Measurements from ENCODE around the gene ADAMTS2. TPM values are rescaled to one million over a fixed set of nuclear protein-coding genes. Genes with fewer than 3 reads are reported as not detected.

The ADAMTS2 gene
- total and polyA plus RNA-seq, 2 donors = 22.8 to 80.9 TPM

DNA sequence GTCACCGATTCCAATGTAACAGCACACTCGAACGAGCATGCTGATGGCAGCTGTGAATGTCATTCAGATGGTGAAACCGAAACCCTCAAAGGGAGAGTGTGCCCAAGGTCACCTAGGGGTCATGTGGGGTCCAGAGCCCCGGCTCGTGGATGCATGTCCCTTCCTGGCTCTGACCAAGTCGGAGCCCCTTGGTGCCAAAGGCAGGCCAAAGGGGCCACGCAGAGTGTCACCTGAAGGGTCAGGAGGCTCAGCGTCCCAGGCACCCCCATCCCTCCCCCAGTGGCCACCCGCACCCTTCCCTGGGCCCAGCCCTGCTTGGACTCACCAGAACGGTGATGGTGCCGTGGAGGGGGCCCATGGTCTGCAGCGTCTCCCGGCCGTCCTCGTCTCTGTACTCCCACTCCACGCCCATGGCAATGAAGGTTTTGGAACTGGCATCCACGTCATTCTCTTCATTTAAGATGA, 215.6 kb downstream of the ADAMTS2 start:
- no peak overlapping the region for H3K27ac ChIP-seq (ENCODE audit: low read depth)
- 85% methylated on average over 18 of the region's 18 CpGs for WGBS
- H3K4me1 ChIP-seq (ENCODE audit: insufficient read depth) = no peaks in the 10 kb centered on the region
- no peak overlapping the region for H3K4me3 ChIP-seq (ENCODE audit: low read depth, low read length)
- DNase-seq (ENCODE audit: extremely low spot score) = no peak
- peaks cover 2% of the 10 kb centered on the region for H3K36me3 ChIP-seq (ENCODE audit: insufficient read depth)

GRCh38 chr5:179128976-179129375, 216.3 kb downstream of the ADAMTS2 start:
- Histone ChIP-seq H3K4me3 (ENCODE audit: low read depth, low read length) (no peak overlapping the region), H3K4me1 (ENCODE audit: insufficient read depth) (no peaks in the 10 kb centered on the region), H3K27ac (ENCODE audit: low read depth) (no peak overlapping the region), H3K36me3 (ENCODE audit: insufficient read depth) (peaks cover 2% of the 10 kb centered on the region)
- WGBS = 90% methylated on average over 14 of the region's 14 CpGs
- no peak for DNase-seq (ENCODE audit: extremely low spot score)

DNA sequence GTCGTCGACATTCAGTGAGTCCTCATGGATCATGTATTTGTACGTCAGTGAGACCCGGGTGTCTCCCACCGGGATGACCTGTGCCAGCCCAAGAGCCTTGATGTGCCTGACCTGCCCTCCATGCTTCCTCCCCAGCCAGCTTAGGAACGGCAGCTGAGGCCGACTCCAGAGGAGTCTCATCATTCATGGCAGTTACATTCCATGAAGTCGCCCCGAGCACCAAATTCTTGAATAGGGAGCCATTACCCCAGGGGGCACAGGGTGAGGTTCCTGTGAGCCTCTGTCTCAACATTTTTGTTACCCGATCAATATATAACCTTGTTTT, 217.3 kb downstream of the ADAMTS2 start:
- peaks cover 2% of the 10 kb centered on the region for H3K36me3 ChIP-seq (ENCODE audit: insufficient read depth)
- WGBS = 93% methylated on average over 10 of the region's 10 CpGs
- H3K4me3 ChIP-seq (ENCODE audit: low read depth, low read length) = no peak overlapping the region
- no peak for DNase-seq (ENCODE audit: extremely low spot score)
- no peak overlapping the region for H3K27ac ChIP-seq (ENCODE audit: low read depth)
- no peaks in the 10 kb centered on the region for H3K4me1 ChIP-seq (ENCODE audit: insufficient read depth)

DNA sequence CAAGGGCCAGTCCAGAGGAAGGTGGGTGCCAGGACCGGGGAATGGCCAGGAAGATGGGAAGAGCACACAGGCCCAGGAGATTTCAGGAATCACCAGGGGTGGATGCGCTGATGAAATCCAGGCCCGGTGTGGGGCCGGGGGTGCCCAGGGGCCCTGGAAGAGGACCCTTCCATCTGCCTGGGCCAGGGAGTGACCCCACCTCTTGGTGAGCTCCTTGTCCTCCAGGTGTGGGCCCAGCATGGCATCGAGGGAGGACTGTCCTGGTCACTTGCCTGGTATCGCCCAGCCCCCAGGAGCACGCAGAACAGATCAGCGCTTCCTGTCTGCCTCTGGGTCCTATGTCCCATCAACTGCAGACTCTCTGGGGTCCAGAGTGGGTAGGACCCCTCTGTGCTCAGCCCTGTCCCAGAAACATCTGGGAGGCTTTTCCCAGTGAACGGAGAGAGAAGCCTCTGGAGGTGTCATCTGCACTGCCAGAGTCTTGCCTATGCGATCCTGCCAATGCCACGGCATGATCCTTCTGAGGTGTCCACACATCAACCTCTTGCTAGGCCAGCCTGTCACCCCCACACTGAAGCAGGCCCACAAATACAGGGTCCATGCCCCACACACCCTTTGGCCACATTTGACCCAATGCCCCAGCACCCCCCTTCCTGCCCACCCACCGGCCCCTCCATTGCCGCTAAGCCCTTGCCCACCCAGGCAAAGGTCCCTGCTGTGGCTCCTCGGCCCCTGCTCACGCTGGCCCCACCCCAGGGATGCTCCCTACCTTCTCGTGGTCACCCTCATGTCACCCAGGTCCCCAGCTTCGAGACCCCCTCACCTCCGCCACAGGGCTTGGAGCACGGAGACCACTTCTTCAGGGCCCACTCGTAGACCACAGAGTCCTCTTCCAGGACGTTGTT, 217.9 kb downstream of the ADAMTS2 start:
- DNase-seq (ENCODE audit: extremely low spot score) = no peak
- Histone ChIP-seq H3K4me3 (ENCODE audit: low read depth, low read length) (no peak overlapping the region), H3K36me3 (ENCODE audit: insufficient read depth) (peaks cover 2% of the 10 kb centered on the region), H3K4me1 (ENCODE audit: insufficient read depth) (no peaks in the 10 kb centered on the region), H3K27ac (ENCODE audit: low read depth) (no peak overlapping the region)
- 93% methylated on average over 21 of the region's 21 CpGs for WGBS

GRCh38 chr5:179126506-179126991, 218.7 kb downstream of the ADAMTS2 start:
- Histone ChIP-seq H3K27ac (ENCODE audit: low read depth) (no peak overlapping the region), H3K36me3 (ENCODE audit: insufficient read depth) (peaks cover 2% of the 10 kb centered on the region), H3K4me1 (ENCODE audit: insufficient read depth) (no peaks in the 10 kb centered on the region), H3K4me3 (ENCODE audit: low read depth, low read length) (no peak overlapping the region)
- WGBS = 89% methylated on average over 14 of the region's 14 CpGs
- no peak for DNase-seq (ENCODE audit: extremely low spot score)

DNA sequence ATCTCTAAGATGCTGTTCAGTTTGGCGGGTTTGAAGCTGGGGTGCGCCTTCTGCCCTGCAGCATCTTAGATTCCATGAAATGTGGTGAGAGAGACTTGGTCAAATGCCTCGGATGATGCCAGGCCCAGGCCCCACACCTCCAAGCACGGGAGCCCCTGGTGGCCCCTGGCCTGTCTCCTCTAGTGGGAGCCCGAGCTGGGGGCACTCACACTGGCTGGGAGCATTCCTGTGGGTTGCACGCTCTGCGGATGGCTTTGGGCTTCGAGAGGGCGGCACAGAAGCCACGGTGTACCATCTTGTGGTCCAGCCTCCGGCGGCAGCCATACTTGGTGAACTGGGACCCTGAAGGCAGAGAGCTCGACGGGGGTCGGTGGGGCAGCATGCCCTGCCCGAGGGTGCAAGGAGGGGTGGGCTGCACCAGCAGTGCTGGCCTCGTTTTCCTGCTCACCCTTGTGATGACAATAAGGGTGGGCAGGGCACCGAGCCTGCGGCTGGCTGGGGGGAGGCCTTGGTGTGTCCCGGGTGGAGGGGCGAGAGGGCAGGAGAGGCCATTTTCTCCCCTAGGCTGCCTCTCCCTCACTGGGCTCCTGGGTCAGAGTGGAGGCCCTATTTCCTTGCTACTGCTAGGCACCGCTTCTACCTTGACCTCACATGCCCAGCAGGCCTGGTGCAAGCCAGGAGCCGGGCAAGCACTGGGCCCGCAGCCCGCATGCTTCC, 219.3 kb downstream of the ADAMTS2 start:
- Histone ChIP-seq H3K4me1 (ENCODE audit: insufficient read depth) (no peaks in the 10 kb centered on the region), H3K4me3 (ENCODE audit: low read depth, low read length) (no peak overlapping the region), H3K36me3 (ENCODE audit: insufficient read depth) (peaks cover 2% of the 10 kb centered on the region), H3K27ac (ENCODE audit: low read depth) (no peak overlapping the region)
- no peak for DNase-seq (ENCODE audit: extremely low spot score)
- WGBS = 91% methylated on average over 25 of the region's 25 CpGs

DNA sequence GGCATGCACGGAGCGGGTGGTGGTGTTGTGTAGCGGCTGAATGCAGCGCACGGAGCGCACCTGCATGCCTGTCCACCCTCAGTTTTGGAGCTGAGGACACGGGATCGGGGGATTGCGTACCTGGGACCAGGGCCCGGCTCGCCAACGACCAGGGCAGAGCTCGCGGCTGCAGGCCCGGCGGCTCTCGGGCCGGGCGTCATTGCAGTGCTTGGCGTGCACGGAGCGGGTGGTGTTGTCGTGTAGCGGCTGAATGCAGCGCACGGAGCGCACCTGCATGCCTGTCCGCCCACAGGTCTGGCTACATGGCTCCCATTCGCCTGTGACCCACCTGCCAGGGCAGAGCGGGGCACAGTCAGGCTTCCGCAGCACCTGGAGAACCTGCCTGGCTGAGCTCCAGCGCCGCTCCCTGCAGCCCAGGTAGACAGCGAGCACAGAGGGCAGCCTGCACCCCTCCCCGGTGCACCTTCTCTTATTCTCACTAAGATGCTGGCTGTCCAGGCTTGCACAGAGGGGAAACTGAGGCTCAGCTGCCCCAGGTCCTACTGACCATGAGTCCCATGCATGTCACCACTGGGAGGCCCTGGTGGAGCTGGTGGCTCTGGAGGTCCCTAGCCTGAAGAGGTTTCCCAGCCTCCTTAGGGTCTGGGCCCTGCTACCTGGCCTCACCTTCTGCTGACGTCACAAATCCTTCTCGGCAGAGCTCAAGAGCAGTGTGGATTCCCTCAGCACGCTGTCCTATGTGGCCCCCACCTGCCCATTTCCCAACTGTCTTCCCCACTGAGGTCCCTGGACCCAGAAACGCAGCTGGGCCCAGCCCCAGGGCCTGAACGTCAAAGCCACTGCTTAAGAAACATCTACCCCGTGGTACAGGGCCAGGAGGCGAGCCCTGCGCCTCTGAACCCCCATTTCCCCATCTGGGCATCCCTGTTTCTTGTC, 220.1 kb downstream of the ADAMTS2 start:
- H3K4me3 ChIP-seq (ENCODE audit: low read depth, low read length) = no peak overlapping the region
- H3K27ac ChIP-seq (ENCODE audit: low read depth) = no peak overlapping the region
- no peaks in the 10 kb centered on the region for H3K4me1 ChIP-seq (ENCODE audit: insufficient read depth)
- DNase-seq (ENCODE audit: extremely low spot score) = no peak
- 94% methylated on average over 43 of the region's 43 CpGs for WGBS
- peaks cover 2% of the 10 kb centered on the region for H3K36me3 ChIP-seq (ENCODE audit: insufficient read depth)

- Histone ChIP-seq H3K4me3 (ENCODE audit: low read depth, low read length) (no peak overlapping the region), H3K27ac (ENCODE audit: low read depth) (no peak overlapping the region), H3K36me3 (ENCODE audit: insufficient read depth) (no peaks in the 10 kb centered on the region), H3K4me1 (ENCODE audit: insufficient read depth) (no peaks in the 10 kb centered on the region)
- WGBS = 92% methylated on average over 21 of the region's 21 CpGs
- DNase-seq (ENCODE audit: extremely low spot score) = no peak
Observed at GRCh38 chr5:179124273-179124852, 220.9 kb downstream of the ADAMTS2 start.

DNA sequence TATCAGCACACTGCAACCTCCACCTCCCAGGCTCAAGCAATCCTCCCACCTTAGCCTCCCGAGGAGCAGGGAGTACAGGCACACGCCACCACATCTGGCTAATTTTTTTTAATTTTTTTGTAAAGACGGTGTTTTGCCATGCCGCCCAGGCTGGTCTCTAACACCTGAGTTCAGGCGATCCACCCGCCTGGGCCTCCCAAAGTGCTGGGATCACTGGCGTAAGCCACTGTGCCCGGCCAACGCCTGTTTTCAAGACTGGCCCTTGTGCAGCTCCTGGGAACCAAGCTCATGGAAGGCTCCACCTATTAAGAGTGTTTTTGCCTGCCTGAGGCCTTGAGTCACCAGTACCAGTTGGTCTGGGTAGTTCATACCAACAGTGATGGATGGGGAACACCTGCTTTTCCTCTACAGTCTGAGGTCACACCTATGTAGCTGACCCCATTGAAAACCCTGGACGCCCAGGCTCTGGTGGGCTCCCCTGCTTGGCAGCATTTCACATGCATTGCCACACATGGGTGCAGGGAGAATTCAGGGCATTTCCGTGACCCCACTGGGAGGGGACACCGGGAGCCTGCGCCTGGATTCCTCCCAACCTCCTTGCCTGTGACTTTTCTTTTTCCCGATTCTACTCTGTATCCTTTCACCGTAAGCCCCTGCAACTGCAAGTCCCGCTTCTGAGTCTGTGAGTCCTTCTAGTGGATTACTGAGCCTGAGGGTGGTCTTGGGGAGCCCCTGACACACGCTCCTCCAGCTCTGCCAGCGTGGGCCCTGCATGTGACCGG, 221.6 kb downstream of the ADAMTS2 start:
- Histone ChIP-seq H3K4me1 (ENCODE audit: insufficient read depth) (no peaks in the 10 kb centered on the region), H3K4me3 (ENCODE audit: low read depth, low read length) (no peak overlapping the region), H3K36me3 (ENCODE audit: insufficient read depth) (no peaks in the 10 kb centered on the region), H3K27ac (ENCODE audit: low read depth) (no peak overlapping the region)
- no peak for DNase-seq (ENCODE audit: extremely low spot score)
- WGBS = 93% methylated on average over 19 of the region's 19 CpGs

- no peak overlapping the region for H3K4me3 ChIP-seq (ENCODE audit: low read depth, low read length)
- no peak for DNase-seq (ENCODE audit: extremely low spot score)
- no peak overlapping the region for H3K27ac ChIP-seq (ENCODE audit: low read depth)
- WGBS = 93% methylated on average over 2 of the region's 2 CpGs
- H3K36me3 ChIP-seq (ENCODE audit: insufficient read depth) = no peaks in the 10 kb centered on the region
- H3K4me1 ChIP-seq (ENCODE audit: insufficient read depth) = no peaks in the 10 kb centered on the region
Observed at GRCh38 chr5:179123109-179123426, 222.2 kb downstream of the ADAMTS2 start.

DNA sequence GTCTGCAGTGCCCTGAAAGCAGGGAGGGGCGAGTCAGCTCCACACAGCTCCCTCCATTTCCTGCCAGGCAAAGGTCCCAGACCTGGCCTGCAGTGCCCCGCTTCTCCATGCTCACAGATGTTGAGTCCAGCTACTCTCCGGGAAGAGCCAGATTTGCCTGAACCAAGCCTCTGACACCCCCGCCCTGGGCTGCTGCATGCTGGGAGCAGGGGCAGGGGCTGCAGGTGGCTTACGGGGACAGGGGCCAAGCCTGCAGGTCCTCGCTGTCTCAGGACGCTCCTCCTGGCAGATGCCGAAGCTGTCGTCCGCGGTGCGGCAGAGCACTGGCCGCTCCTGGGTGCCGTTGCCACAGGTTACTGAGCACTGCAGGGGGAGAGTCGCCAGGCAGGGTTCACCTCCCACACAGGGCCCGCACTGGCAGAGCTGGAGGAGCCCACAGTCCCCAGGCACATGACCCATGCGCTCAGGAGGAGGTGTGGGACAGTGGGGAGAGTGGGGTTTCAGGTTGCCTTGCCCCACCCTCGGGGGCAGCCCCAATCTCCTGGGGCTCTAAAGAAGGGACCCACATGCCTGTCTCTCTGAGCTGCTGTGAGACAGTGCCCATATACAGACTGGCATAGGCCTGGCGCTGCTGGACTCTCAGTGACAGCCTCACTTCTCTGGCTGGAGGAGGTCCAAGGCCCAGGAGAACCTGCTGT, 222.7 kb downstream of the ADAMTS2 start:
- WGBS = 88% methylated on average over 19 of the region's 19 CpGs
- H3K36me3 ChIP-seq (ENCODE audit: insufficient read depth) = no peaks in the 10 kb centered on the region
- H3K27ac ChIP-seq (ENCODE audit: low read depth) = no peak overlapping the region
- no peak overlapping the region for H3K4me3 ChIP-seq (ENCODE audit: low read depth, low read length)
- no peaks in the 10 kb centered on the region for H3K4me1 ChIP-seq (ENCODE audit: insufficient read depth)
- DNase-seq (ENCODE audit: extremely low spot score) = no peak

DNA sequence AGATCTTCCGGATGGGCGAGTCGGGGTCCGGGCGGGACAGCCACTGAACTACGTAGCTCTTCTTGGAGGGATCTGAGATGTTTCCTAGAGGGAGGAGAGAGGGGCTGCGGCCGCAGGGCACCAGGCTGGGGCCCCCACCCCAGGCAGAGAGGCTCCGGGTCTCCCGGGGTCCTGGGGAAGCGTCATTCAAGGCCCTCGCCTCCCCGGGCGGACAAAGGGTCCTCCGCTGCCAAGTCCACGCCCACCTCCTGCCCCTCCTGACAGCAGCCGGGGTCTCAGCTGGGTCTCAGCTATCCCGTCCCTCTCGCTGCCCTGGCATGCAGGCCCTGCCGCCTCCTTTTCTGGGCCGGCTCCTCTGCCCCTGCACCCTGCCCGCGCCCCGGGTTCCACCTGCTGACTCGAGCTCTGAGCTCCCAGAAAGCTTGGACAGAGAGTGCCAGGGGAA, 223.6 kb downstream of the ADAMTS2 start:
- no peaks in the 10 kb centered on the region for H3K36me3 ChIP-seq (ENCODE audit: insufficient read depth)
- WGBS = 95% methylated on average over 25 of the region's 25 CpGs
- H3K4me3 ChIP-seq (ENCODE audit: low read depth, low read length) = no peak overlapping the region
- no peak overlapping the region for H3K27ac ChIP-seq (ENCODE audit: low read depth)
- DNase-seq (ENCODE audit: extremely low spot score) = no peak
- no peaks in the 10 kb centered on the region for H3K4me1 ChIP-seq (ENCODE audit: insufficient read depth)
